SK-N-SH (cell line): ENCODE measurements around the gene ISYNA1. TPM values are rescaled to one million over a fixed set of nuclear protein-coding genes. Genes with fewer than 3 reads are reported as not detected.

Experiments
- CTCF ChIA-PET: fragments of 300-600, 350-600 bp; formaldehyde crosslinking; extraction: SDS; loops from one replicate; lab custom pipeline; 2021; lab: Yijun Ruan, JAX
- POLR2A ChIA-PET: fragments of 350-600 bp; sonication (Branson Sonifier 250); formaldehyde crosslinking; extraction: SDS; loops from one replicate; lab custom pipeline; 2020; ENCODE audit warnings: antibody characterized with exemption, inconsistent platforms; lab: Yijun Ruan, JAX
- DNase-seq: peaks from one replicate; pipeline ENCODE4 v3.0.0; 2012
- H2AFZ ChIP-seq: fragments of 200-600 bp; sonication (generic); 2 replicates; pipeline ENCODE4 v1.8.1; 2016; ENCODE audit warnings: antibody characterized with exemption, mild to moderate bottlenecking, low read depth
- H3F3A ChIP-seq: fragments of 200-600 bp; sonication (generic); replicated peaks from 2 replicates; pipeline ENCODE3; 2016; ENCODE audit warnings: antibody characterized with exemption, mild to moderate bottlenecking; ENCODE audit not compliant: insufficient read depth
- H3K27ac ChIP-seq, 2 experiments: fragments of 200-500 bp in 1 of 2; fragments of 200-600 bp in 1 of 2; sonication (Bioruptor generic) in 1 of 2; sonication (generic), shearing (Covaris generic) in 1 of 2; 2 replicates each; pipeline versions ENCODE4 v1.5.1 to v1.6.1; 2014 to 2016; ENCODE audit warnings: low read depth in 2 of 2, inconsistent platforms in 1 of 2, low read length in 1 of 2, mild to moderate bottlenecking in 1 of 2, mixed read lengths in 1 of 2
- H3K27me3 ChIP-seq: fragments of 200-600 bp; sonication (generic), shearing (Covaris generic); 2 replicates; pipeline ENCODE4 v1.6.1; 2016; ENCODE audit warnings: mixed run types; ENCODE audit not compliant: insufficient read depth
- H3K36me3 ChIP-seq, 2 experiments: fragments of 200-500 bp in 1 of 2; fragments of 200-600 bp in 1 of 2; sonication (Bioruptor generic) in 1 of 2; sonication (generic) in 1 of 2; replicated peaks in 1 of 2; 2 replicates each; pipeline versions ENCODE3 to v1.5.1; 2014 to 2016; ENCODE audit warnings: low read length in 1 of 2, mild to moderate bottlenecking in 1 of 2; ENCODE audit not compliant: insufficient read depth in 2 of 2, control insufficient read depth in 1 of 2
- H3K4me1 ChIP-seq, 2 experiments: fragments of 200-500 bp in 1 of 2; fragments of 200-600 bp in 1 of 2; sonication (Bioruptor generic) in 1 of 2; sonication (generic), shearing (Covaris generic) in 1 of 2; 2 replicates each; pipeline versions ENCODE4 v1.5.1 to v1.6.1; 2014 to 2016; ENCODE audit warnings: low read depth in 1 of 2, low read length in 1 of 2, mixed run types in 1 of 2; ENCODE audit not compliant: insufficient read depth in 2 of 2, control insufficient read depth in 1 of 2
- H3K4me2 ChIP-seq: fragments of 200-600 bp; sonication (generic), shearing (Covaris generic); 2 replicates; pipeline ENCODE4 v1.6.1; 2017; ENCODE audit warnings: mixed run types
- H3K4me3 ChIP-seq, 2 experiments: fragments of 200-500 bp in 1 of 2; fragments of 200-600 bp in 1 of 2; sonication (Bioruptor generic) in 1 of 2; sonication (generic), shearing (Covaris generic) in 1 of 2; 2 replicates each; pipeline versions ENCODE4 v1.5.1 to v1.8.1; 2014 to 2016; ENCODE audit warnings: low read depth in 2 of 2, inconsistent platforms in 1 of 2, low read length in 1 of 2, mild to moderate bottlenecking in 1 of 2, mixed read lengths in 1 of 2, moderate library complexity in 1 of 2
- H3K79me2 ChIP-seq: fragments of 200-600 bp; sonication (generic); 2 replicates; pipeline ENCODE4 v1.8.1; 2017; ENCODE audit warnings: mild to moderate bottlenecking; ENCODE audit not compliant: insufficient read depth
- H3K9ac ChIP-seq: fragments of 200-600 bp; sonication (generic); 2 replicates; pipeline ENCODE4 v1.6.1; 2017; ENCODE audit warnings: mixed run types
- H3K9me2 ChIP-seq: fragments of 200-600 bp; sonication (generic); 2 replicates; pipeline ENCODE4 v1.6.1; 2017; ENCODE audit warnings: mixed run types
- H3K9me3 ChIP-seq: fragments of 200-600 bp; sonication (generic); 2 replicates; pipeline ENCODE4 v1.6.1; 2017; ENCODE audit warnings: mixed run types, mild to moderate bottlenecking, moderate library complexity
- H4K20me1 ChIP-seq: fragments of 200-600 bp; sonication (generic); 2 replicates; pipeline ENCODE4 v1.6.1; 2017; ENCODE audit warnings: mild to moderate bottlenecking, mixed run types; ENCODE audit not compliant: insufficient read depth
- CTCF ChIP-seq: fragments of 200-600 bp; sonication (generic); IDR thresholded peaks from 2 replicates; pipeline ENCODE4 v1.6.1; 2017; ENCODE audit warnings: antibody characterized with exemption, mild to moderate bottlenecking, moderate library complexity
- ELF1 ChIP-seq: IDR thresholded peaks from 2 replicates; pipeline ENCODE4 v1.4.0; 2012
- EP300 ChIP-seq, 2 experiments: IDR thresholded peaks; 2 replicates each; pipeline versions ENCODE4 v1.4.0 to v1.6.1; 2012; ENCODE audit warnings: borderline replicate concordance in 1 of 2, low read depth in 1 of 2, low read length in 1 of 2
- EZH2phosphoT487 ChIP-seq: fragments of 200-600 bp; sonication (generic); IDR thresholded peaks from 2 replicates; pipeline ENCODE4 v1.6.1; 2017; ENCODE audit warnings: low read depth, mixed run types, mild to moderate bottlenecking, antibody characterized with exemption, moderate library complexity, borderline replicate concordance
- FOXJ3 ChIP-seq: sonication (generic); formaldehyde crosslinking; IDR thresholded peaks from 2 replicates; pipeline ENCODE4 v1.5.1; 2020; ENCODE audit warnings: mild to moderate bottlenecking, missing genetic modification reagents
- FOXM1 ChIP-seq: IDR thresholded peaks from 2 replicates; pipeline ENCODE4 v1.4.0; 2012; ENCODE audit warnings: low read depth, mild to moderate bottlenecking
- GABPA ChIP-seq: IDR thresholded peaks from 2 replicates; pipeline ENCODE4 v1.4.0; 2012; ENCODE audit warnings: low read depth, mild to moderate bottlenecking
- IRF3 ChIP-seq: fragments of 150-350 bp; IDR thresholded peaks from 2 replicates; pipeline ENCODE4 v1.6.1; 2016; ENCODE audit warnings: mild to moderate bottlenecking, low read depth, low read length
- MEF2A ChIP-seq: IDR thresholded peaks from 2 replicates; pipeline ENCODE4 v1.4.0; 2012; ENCODE audit warnings: low read depth, borderline replicate concordance
- POLR2AphosphoS5 ChIP-seq: IDR thresholded peaks from 2 replicates; pipeline ENCODE4 v1.6.1; 2012; ENCODE audit warnings: low read depth, low read length
- RCOR1 ChIP-seq: fragments of 150-350 bp; IDR thresholded peaks from 2 replicates; pipeline ENCODE4 v1.6.1; 2017; ENCODE audit warnings: antibody characterized with exemption, low read length
- TAF1 ChIP-seq: IDR thresholded peaks from 2 replicates; pipeline ENCODE4 v1.6.1; 2012; ENCODE audit warnings: low read depth, mild to moderate bottlenecking, low read length, moderate library complexity, borderline replicate concordance
- TEAD4 ChIP-seq: IDR thresholded peaks from 2 replicates; pipeline ENCODE4 v1.4.0; 2012; ENCODE audit warnings: mild to moderate bottlenecking, borderline replicate concordance; ENCODE audit not compliant: insufficient read depth
- USF1 ChIP-seq: IDR thresholded peaks from 2 replicates; pipeline ENCODE4 v1.4.0; 2012; ENCODE audit warnings: low read depth, borderline replicate concordance
- USF2 ChIP-seq: fragments of 150-350 bp; IDR thresholded peaks from 2 replicates; pipeline ENCODE4 v1.6.1; 2017; ENCODE audit warnings: antibody characterized with exemption, low read length, low read depth, borderline replicate concordance
- WGBS: methylation state at CpG from one replicate; pipeline ENCODE4 v1.1.6; 2017; ENCODE audit warnings: low lambda C conversion rate; 5-methylcytosine and 5-hydroxymethylcytosine counted together
- polyA plus RNA-seq, 3 experiments: library from polyadenylated mRNA; depleted of rRNA; stranded (reverse); fragments of >200 nt; gene quantifications; 2 replicates each; pipeline ENCODE4 v1.2.3, GENCODE V29; 2012

The ISYNA1 gene
- polyA plus RNA-seq, 1 of the 3 experiments (the other 2 are of a cell fraction): 48.0 TPM

- Histone ChIP-seq H2AFZ (no peak overlapping the region), H3K9ac (no peak overlapping the region), H3K27me3 (no peaks in the 10 kb centered on the region), H3K4me3 (peak overlapping the region; percentile 51 to 60; a peak in 2 of 4 replicates), H3K27ac (no peak overlapping the region), H3F3A (peaks cover 18% of the 10 kb centered on the region), H3K79me2 (peaks cover 9% of the 10 kb centered on the region), H3K9me2 (no peaks in the 10 kb centered on the region), H3K4me2 (peak overlapping the region; percentile 82; the same call in 1 of the 2 replicates), H4K20me1 (no peaks in the 10 kb centered on the region; the same call in 1 of the 2 replicates), H3K36me3 (peaks cover 3 to 6% of the 10 kb centered on the region in 2 experiments), H3K4me1 (peaks cover 0 to 9% of the 10 kb centered on the region in 2 experiments; a peak in 1 of 4 replicates), H3K9me3 (no peaks in the 10 kb centered on the region)
- no peak for DNase-seq
- CTCF ChIA-PET: interaction anchor here (1.3 to 8.6 kb wide), 25 partner anchors 9 to 238 kb away, joined by 3 to 160 read pairs (median 15); partner anchors contain the start of genes JUND, LRRC25, LSM4 and PGPEP1
- no peak for TF ChIP-seq FOXJ3
- TF ChIP-seq EP300 (IDR thresholded peaks at IDR 0.05; ENCODE audit: borderline replicate concordance in 1 of 2, low read depth in 1 of 2, low read length in 1 of 2): no peak
- no peak for TF ChIP-seq CTCF
- no peak for TF ChIP-seq USF2
- TF ChIP-seq EZH2phosphoT487: no peak
- no peak for TF ChIP-seq ELF1
- TF ChIP-seq TAF1: no peak
- no peak for TF ChIP-seq POLR2AphosphoS5
- no peak for TF ChIP-seq MEF2A
- TF ChIP-seq TEAD4: no peak
- TF ChIP-seq FOXM1: no peak
- no peak; the same call in 1 of the 2 replicates for TF ChIP-seq RCOR1
- TF ChIP-seq USF1: no peak
- TF ChIP-seq IRF3: no peak
- no peak for TF ChIP-seq GABPA
- 92% methylated on average over 13 of the region's 13 CpGs for WGBS
- POLR2A ChIA-PET: interaction anchor here (0.6 to 1.2 kb wide), 3 partner anchors 30 to 177 kb away, joined by 3 read pairs; partner anchors contain the start of gene SSBP4
Observed at GRCh38 chr19:18388960-18389725, 48.8 kb downstream of the ISYNA1 start.
